Prostate gland (tissue), 2 donors: ENCODE measurements around the gene KIAA1755. TPM values are rescaled to one million over a fixed set of nuclear protein-coding genes. Genes with fewer than 3 reads are reported as not detected.
A peak's percentile ranks its signal among the peaks of the same experiment; 100 is the strongest.

ENCODE experiments used
- DNase-seq: peaks from one replicate; pipeline ENCODE4 v3.0.0-alpha.2; 2019; ENCODE audit warnings: low spot score
- H3K27ac ChIP-seq, 2 donors: fragments of 200-600 bp; sonication (generic); 2 replicates each; pipeline ENCODE4 v1.5.1; 2017 to 2019
- H3K27me3 ChIP-seq: fragments of 200-600 bp; sonication (generic); replicated peaks from 2 replicates; pipeline ENCODE4 v1.5.1; 2019; ENCODE audit not compliant: insufficient read depth
- H3K36me3 ChIP-seq, 2 donors: fragments of 200-600 bp; sonication (generic); 1 replicate in 1 of 2; 2 replicates in 1 of 2; pipeline versions ENCODE4 v1.5.1 to v1.8.1; 2017 to 2019
- H3K4me1 ChIP-seq: fragments of 200-600 bp; sonication (generic); replicated peaks from 2 replicates; pipeline ENCODE4 v1.5.1; 2019
- H3K4me3 ChIP-seq, 2 donors: fragments of 200-600 bp; sonication (generic); 2 replicates each; pipeline ENCODE4 v1.5.1; 2017 to 2019
- H3K9me3 ChIP-seq: fragments of 200-600 bp; sonication (generic); 2 replicates; pipeline ENCODE4 v1.5.1; 2017
- POLR2A ChIP-seq: fragments of 450-650 bp; IDR thresholded peaks from one replicate; pipeline ENCODE4 v1.6.1; 2016; ENCODE audit warnings: antibody characterized with exemption, mild to moderate bottlenecking
- POLR2AphosphoS5 ChIP-seq: sonication (generic); formaldehyde crosslinking; IDR thresholded peaks from one replicate; pipeline ENCODE4 v1.6.1; 2017; ENCODE audit warnings: antibody characterized with exemption
- WGBS: methylation state at CpG from one replicate; pipeline ENCODE4 v1.1.5; 2018; 5-methylcytosine and 5-hydroxymethylcytosine counted together
- intact Hi-C: fragments of 100-400 bp; cut with DNase I; formaldehyde crosslinking; loops from one replicate; pipeline ENCODE4 v1.14.2; 2022
- total RNA-seq, 2 donors: library from RNA; depleted of rRNA; stranded (reverse); fragments of >200 nt; gene quantifications; one replicate each; pipeline ENCODE4 v1.1.0, GENCODE V29; 2016
- TF ChIP-seq, protein P1 (sequence below), 4 experiments: fragments of 200-600 bp in 2 of 4; fragments of 450-650 bp in 2 of 4; sonication (generic) in 2 of 4; IDR thresholded peaks; 1 replicate in 3 of 4; 2 replicates in 1 of 4; pipeline ENCODE4 v1.5.1; 2016 to 2019; ENCODE audit warnings: antibody characterized with exemption in 4 of 4, mild to moderate bottlenecking in 2 of 4, moderate library complexity in 2 of 4

Gene KIAA1755
- total RNA-seq, 2 donors from 2014 or later: 5.0 to 10.8 TPM

DNA sequence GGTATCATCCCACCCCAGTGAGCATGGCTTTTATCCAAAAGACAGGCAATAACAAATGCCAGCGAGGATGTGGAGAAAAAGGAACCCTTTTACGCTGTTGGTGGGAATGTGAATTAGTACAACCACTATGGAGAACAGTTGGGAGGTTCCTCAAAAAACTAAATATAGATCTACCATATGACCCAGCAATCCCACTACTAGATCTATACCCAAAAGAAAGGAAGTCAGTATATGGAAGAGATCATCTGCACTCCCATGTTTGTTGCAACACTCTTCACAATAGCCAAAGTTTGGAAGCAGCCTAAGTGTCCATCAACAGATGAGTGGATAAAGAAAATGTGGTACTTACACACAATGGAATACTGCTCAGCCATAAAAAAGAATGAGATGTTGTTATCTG is 5.9 kb upstream of the KIAA1755 start:
- H3K27ac ChIP-seq: no peak overlapping the region
- H3K36me3 ChIP-seq: no peaks in the 10 kb centered on the region
- H3K4me1 ChIP-seq: no peaks in the 10 kb centered on the region
- TF ChIP-seq POLR2A: no peak
- H3K4me3 ChIP-seq: no peak overlapping the region
- H3K9me3 ChIP-seq: no peaks in the 10 kb centered on the region
- H3K27me3 ChIP-seq: no peaks in the 10 kb centered on the region
- intact Hi-C loops: no loop called here
- 84% methylated on average over 2 of the region's 2 CpGs for WGBS
- DNase-seq: no peak

DNA sequence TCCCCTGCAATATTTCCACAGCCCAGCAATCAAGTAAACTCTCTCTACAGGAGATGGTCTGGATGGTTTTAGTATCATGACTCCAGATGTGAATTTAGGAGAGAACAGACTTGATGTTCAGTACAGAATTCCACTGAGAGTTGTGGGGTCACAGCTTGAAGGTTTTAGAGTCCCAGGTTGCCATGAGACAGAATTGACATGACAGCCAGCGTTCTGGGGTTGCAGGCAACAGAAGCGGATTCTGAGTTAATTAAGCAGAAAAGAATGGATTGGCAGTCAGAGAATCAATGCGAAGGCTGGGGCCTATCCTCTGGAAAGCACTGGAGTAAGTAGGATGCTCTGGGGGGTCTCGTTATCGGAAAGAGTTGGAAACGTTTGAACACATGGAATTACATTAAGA is 2.4 kb upstream of the KIAA1755 start:
- intact Hi-C loops: no loop called here
- Histone ChIP-seq H3K27ac (no peak overlapping the region), H3K9me3 (no peaks in the 10 kb centered on the region), H3K36me3 (no peaks in the 10 kb centered on the region), H3K27me3 (no peaks in the 10 kb centered on the region), H3K4me1 (no peaks in the 10 kb centered on the region), H3K4me3 (no peak overlapping the region)
- TF ChIP-seq POLR2AphosphoS5 (no peak), POLR2A (no peak)
- TF ChIP-seq, protein P1, sequence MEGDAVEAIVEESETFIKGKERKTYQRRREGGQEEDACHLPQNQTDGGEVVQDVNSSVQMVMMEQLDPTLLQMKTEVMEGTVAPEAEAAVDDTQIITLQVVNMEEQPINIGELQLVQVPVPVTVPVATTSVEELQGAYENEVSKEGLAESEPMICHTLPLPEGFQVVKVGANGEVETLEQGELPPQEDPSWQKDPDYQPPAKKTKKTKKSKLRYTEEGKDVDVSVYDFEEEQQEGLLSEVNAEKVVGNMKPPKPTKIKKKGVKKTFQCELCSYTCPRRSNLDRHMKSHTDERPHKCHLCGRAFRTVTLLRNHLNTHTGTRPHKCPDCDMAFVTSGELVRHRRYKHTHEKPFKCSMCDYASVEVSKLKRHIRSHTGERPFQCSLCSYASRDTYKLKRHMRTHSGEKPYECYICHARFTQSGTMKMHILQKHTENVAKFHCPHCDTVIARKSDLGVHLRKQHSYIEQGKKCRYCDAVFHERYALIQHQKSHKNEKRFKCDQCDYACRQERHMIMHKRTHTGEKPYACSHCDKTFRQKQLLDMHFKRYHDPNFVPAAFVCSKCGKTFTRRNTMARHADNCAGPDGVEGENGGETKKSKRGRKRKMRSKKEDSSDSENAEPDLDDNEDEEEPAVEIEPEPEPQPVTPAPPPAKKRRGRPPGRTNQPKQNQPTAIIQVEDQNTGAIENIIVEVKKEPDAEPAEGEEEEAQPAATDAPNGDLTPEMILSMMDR (IDR thresholded peaks at IDR 0.05): no peak
- 88% methylated on average over 6 of the region's 6 CpGs for WGBS
- DNase-seq: no peak

DNA sequence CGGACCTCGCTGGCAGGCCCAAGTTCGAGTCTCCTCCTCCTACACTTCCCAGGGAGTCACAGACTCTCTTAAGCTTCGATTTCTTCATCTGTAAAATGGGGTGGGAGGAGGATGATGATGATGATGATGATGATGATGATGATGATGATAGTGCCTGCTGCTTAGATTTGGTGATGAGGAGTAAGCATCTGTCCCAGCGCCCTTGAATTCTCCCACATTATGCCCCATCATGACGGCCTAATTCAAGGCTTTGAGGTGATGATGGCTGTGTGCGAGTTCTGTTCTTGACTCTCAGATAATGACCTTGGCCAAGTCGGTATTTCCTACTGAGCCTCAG is 487 bp upstream of the KIAA1755 start:
- H3K4me1 ChIP-seq: no peaks in the 10 kb centered on the region
- DNase-seq: no peak
- no peaks in the 10 kb centered on the region for H3K36me3 ChIP-seq
- no peaks in the 10 kb centered on the region for H3K27me3 ChIP-seq
- no peak for TF ChIP-seq POLR2A
- no peak for TF ChIP-seq POLR2AphosphoS5
- peak overlapping the region; percentile 75 to 84 for H3K27ac ChIP-seq
- intact Hi-C loops: no loop called here
- WGBS: 47% methylated on average over 8 of the region's 8 CpGs
- H3K4me3 ChIP-seq: peak overlapping the region; percentile 32 to 33
- H3K9me3 ChIP-seq: no peaks in the 10 kb centered on the region

DNA sequence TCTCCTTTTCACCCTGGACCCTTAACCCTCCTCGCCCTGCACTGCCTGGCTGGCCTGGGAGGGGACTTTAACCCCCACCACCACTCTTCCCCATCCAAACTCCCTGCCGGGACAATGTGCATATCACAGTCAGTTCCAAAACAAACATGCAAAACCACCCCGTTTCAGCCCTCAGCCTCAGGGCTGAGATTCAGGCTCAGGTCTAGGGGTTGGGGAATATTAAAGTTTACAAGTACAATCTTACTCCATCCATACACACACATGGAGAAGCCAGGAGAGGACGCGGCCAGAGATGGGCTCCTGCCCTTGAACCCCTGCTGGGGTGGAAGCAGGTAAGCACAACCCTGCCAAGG is 534 bp downstream of the KIAA1755 start:
- Histone ChIP-seq H3K9me3 (no peaks in the 10 kb centered on the region), H3K4me1 (no peaks in the 10 kb centered on the region), H3K27ac (peak overlapping the region; percentile 75 to 84), H3K27me3 (no peaks in the 10 kb centered on the region), H3K36me3 (no peaks in the 10 kb centered on the region), H3K4me3 (peak overlapping the region; percentile 32 to 33)
- intact Hi-C loops: no loop called here
- no peak for DNase-seq
- WGBS: 6% methylated on average over 5 of the region's 5 CpGs
- TF ChIP-seq, protein P1 (IDR thresholded peaks at IDR 0.05): no peak
- TF ChIP-seq POLR2A (no peak), POLR2AphosphoS5 (no peak)

DNA sequence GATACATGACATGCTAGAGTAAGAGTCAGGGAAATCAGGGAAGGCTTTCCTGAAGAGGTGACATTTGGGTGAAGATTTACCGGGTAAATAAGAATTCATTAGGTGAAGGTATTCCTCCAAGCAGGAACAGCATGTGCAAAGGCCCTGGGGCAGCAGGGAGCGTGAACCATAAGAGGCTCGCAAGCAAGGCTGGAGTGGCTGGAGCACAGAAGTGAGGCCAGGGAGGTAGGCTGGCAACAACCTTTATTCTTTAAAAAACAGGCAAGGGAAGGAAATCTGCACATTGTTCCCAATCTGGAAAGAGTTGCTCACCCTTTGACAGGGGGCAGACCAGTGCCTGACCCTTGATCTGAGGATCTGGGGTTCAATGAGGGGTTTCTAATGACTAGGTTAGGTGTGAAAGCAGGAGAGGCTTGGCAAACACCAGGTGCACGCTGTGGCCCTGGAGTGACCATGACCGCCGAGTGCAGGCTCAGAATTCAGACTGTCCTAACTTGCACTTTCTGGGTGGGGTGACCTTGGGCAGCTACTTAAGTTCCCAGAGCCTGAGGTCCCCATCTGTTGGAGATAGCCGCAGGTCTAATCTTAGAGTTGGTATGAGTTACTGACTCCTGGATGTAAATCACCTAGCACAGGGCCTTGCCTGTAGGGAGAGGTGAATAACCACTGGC is 1.9 kb downstream of the KIAA1755 start:
- H3K36me3 ChIP-seq: no peaks in the 10 kb centered on the region
- H3K9me3 ChIP-seq: no peaks in the 10 kb centered on the region
- no peaks in the 10 kb centered on the region for H3K4me1 ChIP-seq
- H3K4me3 ChIP-seq: no peak overlapping the region
- TF ChIP-seq POLR2AphosphoS5 (no peak), POLR2A (no peak)
- TF ChIP-seq, protein P1 (IDR thresholded peaks at IDR 0.05): no peak
- no peak overlapping the region for H3K27ac ChIP-seq
- intact Hi-C loops: no loop called here
- WGBS: 93% methylated on average over 7 of the region's 7 CpGs
- no peak for DNase-seq
- H3K27me3 ChIP-seq: no peaks in the 10 kb centered on the region

DNA sequence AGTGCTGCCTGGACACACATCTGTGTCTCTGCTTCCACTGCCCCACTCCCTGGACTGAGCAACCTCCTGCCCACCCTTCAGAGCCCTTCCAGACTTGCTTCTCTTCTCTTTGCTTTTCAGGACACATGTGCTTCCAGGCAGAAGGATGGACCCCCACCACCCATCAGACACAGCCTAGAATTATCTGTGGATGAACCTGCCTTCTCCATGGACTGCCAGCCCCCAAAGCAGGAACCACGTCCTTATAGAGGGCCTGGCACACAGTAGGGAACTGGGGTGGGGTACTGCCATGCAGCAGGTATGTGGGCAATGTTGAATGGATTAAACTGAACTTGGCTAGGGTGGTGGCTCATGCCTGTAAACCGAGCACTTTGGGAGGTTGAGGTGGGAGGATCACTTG is 3.6 kb downstream of the KIAA1755 start:
- TF ChIP-seq, protein P1 (IDR thresholded peaks at IDR 0.05): no peak
- TF ChIP-seq POLR2A (no peak), POLR2AphosphoS5 (no peak)
- no peaks in the 10 kb centered on the region for H3K9me3 ChIP-seq
- no peaks in the 10 kb centered on the region for H3K4me1 ChIP-seq
- 94% methylated on average over 2 of the region's 2 CpGs for WGBS
- no peaks in the 10 kb centered on the region for H3K36me3 ChIP-seq
- intact Hi-C loops: no loop called here
- H3K27me3 ChIP-seq: no peaks in the 10 kb centered on the region
- DNase-seq: no peak
- no peak overlapping the region for H3K27ac ChIP-seq
- H3K4me3 ChIP-seq: no peak overlapping the region
